PFSK-1 (cell line): ENCODE measurements around the gene PRKAR1B.

Experiments
- FOXP2 ChIP-seq: optimal IDR thresholded peaks from 2 replicates; pipeline ENCODE3; 2011; ENCODE audit warnings: borderline replicate concordance, control low read depth, inconsistent platforms; ENCODE audit not compliant: insufficient read depth; ENCODE audit errors: extremely low read length, extremely low read depth
- POLR2AphosphoS5 ChIP-seq: IDR thresholded peaks from 2 replicates; pipeline ENCODE4 v1.6.1; 2012; ENCODE audit warnings: low read depth, mild to moderate bottlenecking, control low read depth, low read length, moderate library complexity
- SIN3A ChIP-seq: IDR thresholded peaks from 2 replicates; pipeline ENCODE4 v1.6.1; 2012; ENCODE audit warnings: mild to moderate bottlenecking, low read length, moderate library complexity, borderline replicate concordance; ENCODE audit not compliant: insufficient read depth
- TAF1 ChIP-seq: IDR thresholded peaks from 2 replicates; pipeline ENCODE4 v1.6.1; 2012; ENCODE audit warnings: low read length, control low read depth, borderline replicate concordance; ENCODE audit not compliant: insufficient read depth
- TF ChIP-seq, protein P1 (sequence below), 2 experiments: IDR thresholded peaks; 2 replicates each; pipeline versions ENCODE4 v1.6.1 to v1.8.0; 2011 to 2012; ENCODE audit warnings: low read depth in 2 of 2, low read length in 2 of 2, control low read depth in 1 of 2, inconsistent platforms in 1 of 2, mild to moderate bottlenecking in 1 of 2, moderate library complexity in 1 of 2; ENCODE audit not compliant: insufficient read depth in 1 of 2

DNA sequence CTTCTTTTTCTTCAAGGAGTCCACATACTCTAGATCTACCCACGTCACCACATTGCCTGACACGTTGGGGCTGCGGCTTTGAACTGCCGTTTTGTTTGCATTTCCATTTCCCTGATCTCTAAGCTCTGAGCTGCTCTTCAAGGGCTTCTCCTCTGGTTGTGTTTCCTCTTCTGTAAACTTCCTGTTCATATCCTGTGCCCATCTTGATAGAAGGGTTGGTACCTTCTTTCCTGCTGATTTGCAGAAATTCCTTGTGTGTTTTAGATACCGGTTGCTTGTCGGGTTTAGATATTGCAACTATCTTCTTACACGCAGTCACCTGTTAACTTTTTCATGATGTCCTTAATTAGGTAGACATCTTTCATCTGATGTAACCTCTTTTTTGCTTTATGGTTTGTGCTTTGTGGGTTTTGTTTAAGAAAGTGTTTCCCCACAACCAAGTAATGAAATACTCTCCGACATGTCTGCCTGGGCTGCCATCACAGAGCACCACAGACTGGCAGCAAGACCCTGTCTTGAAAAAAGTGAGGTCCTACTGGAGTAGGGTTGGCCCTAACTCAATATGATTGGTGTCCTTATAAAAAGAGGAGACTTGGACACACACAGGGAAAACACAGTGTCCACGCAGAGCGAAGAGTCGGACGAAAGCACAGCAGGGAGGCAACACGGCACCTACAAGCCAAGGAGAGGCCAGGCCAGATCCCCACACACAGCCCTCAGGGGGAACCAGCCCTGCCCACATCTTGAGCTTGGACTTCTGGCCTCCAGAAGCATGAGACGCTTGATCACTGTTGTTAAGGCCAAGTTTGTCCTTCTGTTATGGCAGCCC lies 108.3 kb downstream of the PRKAR1B start:
- TF ChIP-seq POLR2AphosphoS5 (no peak), SIN3A (no peak), TAF1 (no peak), FOXP2 (no peak)
- TF ChIP-seq, protein P1, sequence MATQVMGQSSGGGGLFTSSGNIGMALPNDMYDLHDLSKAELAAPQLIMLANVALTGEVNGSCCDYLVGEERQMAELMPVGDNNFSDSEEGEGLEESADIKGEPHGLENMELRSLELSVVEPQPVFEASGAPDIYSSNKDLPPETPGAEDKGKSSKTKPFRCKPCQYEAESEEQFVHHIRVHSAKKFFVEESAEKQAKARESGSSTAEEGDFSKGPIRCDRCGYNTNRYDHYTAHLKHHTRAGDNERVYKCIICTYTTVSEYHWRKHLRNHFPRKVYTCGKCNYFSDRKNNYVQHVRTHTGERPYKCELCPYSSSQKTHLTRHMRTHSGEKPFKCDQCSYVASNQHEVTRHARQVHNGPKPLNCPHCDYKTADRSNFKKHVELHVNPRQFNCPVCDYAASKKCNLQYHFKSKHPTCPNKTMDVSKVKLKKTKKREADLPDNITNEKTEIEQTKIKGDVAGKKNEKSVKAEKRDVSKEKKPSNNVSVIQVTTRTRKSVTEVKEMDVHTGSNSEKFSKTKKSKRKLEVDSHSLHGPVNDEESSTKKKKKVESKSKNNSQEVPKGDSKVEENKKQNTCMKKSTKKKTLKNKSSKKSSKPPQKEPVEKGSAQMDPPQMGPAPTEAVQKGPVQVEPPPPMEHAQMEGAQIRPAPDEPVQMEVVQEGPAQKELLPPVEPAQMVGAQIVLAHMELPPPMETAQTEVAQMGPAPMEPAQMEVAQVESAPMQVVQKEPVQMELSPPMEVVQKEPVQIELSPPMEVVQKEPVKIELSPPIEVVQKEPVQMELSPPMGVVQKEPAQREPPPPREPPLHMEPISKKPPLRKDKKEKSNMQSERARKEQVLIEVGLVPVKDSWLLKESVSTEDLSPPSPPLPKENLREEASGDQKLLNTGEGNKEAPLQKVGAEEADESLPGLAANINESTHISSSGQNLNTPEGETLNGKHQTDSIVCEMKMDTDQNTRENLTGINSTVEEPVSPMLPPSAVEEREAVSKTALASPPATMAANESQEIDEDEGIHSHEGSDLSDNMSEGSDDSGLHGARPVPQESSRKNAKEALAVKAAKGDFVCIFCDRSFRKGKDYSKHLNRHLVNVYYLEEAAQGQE (IDR thresholded peaks at IDR 0.05; ENCODE audit: insufficient read depth in 1 of 2, low read depth in 2 of 2, low read length in 2 of 2): no peak
